Measurements from ENCODE around the gene JMJD6.
A peak's percentile ranks its signal among the peaks of the same experiment; 100 is the strongest.
"Not testable (repeated sequence)": the region's sequence is repeated elsewhere in the genome, so short reads cannot be mapped to it uniquely, and the experiment has no call there.

The JMJD6 gene

DNA sequence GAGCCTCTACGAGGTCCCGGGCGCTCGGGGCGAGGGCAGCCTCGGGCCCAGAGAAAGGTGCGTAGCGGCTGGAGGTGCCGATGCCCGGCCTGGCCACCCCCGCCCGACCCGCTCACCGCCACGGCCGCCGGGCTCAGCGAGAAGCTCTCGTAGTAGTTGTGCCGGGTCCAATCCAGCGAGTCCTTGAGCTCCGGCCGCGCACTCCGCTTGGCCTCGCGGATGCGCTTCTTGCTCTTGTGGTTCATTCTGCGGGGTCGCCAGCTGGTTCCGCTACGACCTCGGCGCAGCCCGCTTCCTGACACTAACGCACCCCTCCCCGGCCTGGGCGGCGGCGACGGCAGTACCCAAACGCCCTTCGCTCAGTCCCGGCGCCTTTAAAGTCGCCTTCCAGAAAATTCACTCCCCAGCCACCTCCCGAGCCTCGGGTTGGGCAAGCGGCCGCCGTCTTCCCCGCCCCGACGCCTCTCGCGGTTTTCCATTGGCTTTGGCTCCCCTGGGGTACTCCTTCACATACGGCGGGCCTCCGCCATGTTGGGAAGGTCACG is at the start of gene JMJD6:
TSS of gene JMJD6 (minus strand) at position 376 of the 545 bp plus-strand sequence. CDS start at position 245, 131 bp downstream.
- peak; percentile 90 to 92 for DNase-seq

DNA sequence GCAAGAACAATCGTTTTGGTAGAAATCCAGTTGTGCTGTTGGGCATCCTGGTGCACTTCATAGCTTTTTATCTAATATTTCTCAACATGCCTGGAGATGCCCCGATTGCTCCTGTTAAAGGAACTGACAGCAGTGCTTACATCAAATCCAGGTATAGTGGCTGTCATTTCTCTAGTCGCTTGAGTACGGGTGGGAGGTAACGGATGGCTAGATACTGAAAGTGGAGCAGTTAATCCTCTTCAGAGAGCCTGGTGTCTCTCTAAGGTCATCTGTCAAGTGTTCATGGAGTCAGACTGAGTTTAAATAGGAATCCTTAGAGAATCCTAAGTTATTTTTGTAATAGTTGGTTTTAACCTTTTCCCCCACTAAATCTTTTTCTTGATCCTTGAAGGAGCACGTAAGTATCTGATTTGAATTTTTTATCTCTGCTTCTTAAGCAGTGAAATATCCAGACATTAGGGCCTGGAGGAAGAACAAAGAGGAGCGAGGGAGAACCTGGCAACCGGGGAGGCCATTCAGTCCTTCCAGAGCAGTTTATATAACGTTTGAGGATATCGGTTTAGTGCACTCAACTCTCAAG is 48.7 kb upstream of the JMJD6 start:
- DNase-seq = no peak

DNA sequence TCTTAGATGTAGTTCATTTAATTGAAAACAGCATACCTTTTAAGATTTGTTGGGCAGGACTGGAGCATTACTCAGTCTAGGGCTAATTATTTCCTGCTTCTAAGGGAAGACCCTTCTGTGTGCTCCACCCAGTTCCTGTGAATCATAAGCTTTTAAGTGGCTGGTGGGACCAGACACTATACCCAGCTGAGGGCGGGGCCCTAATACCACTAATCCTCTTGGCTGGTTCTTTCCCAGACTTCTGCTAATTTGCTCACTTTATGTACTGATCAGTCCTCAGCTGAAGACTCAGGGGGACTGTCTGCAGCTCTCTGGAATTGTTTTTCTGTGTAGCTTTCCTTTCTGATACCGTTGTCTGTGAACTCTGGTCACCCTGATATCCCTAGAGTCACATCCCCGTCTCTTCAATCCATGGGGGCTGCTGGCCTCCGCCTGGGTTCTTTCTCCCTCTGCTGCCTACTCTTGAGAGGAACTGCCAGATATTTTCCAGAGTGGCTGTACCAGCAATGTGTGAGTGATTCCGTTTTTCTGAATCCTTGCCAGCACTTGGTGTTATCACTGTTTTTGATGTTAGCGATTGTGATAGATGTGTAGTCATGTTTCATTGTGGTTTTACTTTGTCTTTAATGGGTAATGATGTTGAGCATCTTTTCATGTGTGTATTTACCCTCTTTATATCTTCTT is 46.6 kb upstream of the JMJD6 start:
- peak; percentile 62 to 65 for DNase-seq

DNA sequence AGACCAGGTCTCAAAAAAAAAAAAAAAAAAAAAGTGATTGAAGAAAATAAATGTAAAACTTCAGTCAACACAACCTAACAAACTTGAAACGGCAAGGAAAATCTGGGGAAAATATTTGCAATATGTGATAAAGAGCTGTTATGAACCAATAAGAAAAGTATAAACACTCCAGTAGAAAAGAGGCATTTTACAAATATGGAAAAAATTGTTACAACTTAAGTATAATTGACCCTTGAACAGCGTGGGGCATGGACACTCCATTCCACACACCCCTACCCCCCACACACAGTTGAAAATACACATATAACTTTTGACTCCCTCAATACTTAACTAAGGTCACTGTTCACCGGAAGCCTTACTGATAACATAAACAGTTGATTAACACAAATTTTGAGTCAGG is 32.2 kb upstream of the JMJD6 start:
- no peak for DNase-seq

DNA sequence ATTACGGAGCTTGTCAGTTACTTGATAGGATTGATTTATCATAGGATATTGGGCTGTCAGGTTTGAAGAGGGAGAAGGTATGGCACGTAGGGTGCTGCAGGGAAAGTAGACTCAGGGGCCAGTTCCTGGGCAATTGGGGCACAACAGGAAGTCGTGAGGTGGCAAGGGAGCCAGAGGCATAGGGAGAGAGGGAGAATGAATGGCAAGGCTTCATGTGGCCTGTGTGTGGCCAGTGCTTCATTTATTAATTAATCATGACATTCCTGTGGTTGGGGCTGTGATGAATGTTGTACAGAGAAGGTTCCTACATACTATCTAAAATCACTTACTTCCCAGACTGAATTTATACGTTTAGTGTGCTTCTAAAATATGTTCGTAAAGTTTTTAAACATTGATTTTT is 30.9 kb upstream of the JMJD6 start:
- DNase-seq = no peak

DNA sequence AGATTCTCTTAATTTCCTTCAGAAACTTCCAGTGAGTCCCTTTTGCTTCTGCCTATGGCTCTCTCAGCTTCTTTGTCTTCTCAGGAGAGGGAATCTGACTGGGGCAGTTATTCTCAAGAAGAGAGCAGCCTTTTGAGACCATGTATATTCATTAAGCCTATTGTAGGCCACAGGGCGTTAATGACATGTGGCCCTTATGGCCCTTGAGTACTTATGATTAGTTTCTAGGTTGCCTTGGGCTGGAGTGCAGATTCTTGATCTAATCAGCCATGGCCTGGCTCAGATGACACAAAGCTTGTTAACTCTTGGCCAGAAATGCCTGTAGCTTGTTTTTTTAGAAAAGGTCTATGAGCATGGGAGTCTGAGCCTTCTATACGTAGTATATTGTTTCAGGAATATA is 28.9 kb upstream of the JMJD6 start:
- no peak for DNase-seq

DNA sequence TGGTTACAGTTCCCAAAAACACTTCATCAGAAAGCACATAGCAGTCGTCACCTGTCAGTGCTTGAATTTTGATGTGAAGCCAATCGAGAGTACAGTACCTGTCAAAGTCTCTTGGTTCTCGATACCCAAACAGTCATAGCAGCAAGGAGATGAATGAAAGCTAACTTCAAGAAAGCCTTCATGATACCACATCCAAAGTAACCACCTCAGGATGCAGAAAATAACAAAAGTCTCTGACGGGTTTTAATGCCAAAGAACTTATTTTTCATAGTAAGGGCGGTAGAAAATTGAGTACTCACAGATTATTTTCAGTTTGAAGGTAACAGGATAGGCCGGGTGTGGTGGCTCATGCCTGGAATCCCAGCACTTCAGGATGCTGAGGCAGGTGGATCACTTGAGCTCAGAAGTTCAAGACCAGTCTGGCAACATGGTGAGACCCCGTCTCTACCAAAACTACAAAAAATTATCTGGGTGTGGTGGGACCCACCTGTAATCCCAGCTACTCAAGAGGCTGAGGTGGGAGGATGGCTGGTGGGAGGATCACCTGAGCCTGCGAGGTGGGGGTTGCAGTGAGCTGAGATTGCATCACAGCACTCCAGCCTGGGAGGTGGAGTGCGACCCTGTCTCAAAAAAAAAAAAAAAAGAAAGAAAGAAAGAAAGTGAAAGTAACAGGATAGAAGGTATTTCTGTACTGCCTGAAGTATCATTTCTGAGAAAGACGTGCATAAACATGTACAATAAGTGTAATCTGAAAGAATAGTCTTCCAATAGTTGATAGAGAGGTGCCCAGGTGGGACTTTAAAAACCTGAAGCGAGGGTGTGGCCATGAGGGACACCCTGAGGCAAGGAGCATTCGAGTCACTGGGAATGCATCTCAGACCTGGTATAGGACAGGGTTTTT is 26.9 kb upstream of the JMJD6 start:
- peak in 1 of 2 experiments; percentile 19 for DNase-seq

DNA sequence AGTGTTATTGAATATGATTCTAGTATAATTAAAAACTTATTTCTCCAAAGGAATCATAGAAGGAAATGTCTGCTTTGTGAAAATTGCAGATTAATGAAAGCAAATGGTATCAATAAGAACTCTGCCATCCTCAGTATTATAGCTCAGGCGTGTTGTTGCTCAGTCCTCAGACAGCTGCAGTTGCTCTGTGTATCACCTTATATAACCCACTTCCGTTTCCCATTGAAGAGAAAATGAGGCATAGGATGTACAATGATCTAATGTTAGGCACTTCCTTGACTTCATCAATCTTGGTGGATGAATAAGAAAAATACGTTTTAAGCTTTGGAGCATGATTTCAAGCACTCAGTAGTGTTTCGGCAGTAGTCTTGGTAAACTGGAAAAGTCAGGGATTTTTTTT is 25.6 kb upstream of the JMJD6 start:
- DNase-seq = no peak

DNA sequence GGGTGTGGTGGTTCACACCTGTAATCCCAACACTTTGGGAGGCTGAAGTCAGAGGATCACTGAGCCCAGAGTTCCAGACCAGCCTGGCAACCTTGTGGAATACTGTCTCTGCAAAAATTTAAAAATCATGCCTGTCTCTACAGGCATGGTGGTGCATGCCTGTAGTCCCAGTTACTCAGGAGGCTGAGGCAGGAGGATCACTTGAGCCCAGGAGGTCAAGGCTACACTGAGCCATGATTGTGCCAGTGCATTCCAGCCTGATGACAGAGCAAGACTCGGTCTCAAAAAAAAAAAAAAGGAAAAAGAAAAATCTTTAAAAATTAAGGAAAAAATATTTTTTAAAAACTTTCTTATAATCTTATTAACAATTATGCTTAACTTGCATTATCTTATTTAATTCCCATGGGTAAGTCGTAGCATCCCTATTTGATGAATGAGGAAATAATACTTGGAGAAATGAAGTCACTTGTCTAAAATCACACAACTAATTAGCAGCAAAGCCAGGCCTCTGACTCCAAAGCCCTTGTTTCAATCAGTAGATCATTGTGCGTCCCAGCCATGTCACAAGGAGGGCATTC is 25.1 kb upstream of the JMJD6 start:
- DNase-seq = no peak

DNA sequence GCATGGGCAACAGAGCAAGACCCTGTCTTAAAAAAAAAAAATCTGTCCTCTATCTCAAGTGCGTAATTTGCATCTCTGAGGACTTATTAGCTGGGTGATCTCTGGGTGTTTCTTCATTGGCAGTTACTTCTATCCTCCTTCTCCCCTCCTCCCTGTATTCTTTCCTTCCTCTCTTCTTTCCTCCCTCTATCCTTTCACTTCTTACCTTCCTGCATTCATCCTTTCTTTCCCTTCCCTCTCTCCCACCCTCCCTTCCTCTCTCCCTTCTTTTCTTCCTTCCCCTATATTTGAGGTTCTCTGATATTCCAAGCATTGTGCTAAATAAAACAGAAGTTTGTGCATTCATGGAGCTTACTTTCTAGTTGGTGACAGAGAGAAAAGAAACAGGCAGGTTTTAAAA is 22.3 kb upstream of the JMJD6 start:
- DNase-seq = no peak

DNA sequence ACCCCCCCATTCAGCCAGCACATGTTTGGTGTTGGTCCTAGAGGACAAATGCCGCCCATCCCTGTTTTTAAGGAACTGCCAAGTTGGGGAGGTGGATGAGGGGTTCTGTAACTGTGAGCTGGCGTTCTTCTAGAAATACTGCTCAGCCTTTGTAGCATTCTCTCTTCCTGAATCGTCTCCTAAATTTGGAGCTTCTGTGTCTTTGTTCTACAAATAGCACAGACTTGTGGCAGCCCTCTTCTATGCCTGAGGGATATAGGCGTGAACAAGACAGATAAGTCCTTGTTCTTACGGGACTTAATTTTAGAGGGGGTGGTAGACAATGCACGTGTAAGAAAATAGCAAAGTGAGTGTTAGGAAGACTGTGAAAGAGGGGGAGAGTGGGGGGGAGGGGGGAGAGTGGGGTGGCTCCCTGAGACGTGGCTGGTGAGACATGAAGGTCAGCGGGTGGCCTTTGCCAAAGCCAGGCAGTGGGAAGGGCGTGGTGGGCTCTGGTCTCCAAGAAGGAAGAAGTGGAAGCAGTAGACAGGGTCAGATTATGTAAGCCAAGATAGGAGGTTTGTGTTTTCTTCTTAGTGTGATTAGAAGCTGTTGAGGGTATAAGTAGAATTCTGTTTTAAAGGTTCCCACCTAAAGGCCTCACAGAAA is 21.4 kb upstream of the JMJD6 start:
- DNase-seq = no peak

DNA sequence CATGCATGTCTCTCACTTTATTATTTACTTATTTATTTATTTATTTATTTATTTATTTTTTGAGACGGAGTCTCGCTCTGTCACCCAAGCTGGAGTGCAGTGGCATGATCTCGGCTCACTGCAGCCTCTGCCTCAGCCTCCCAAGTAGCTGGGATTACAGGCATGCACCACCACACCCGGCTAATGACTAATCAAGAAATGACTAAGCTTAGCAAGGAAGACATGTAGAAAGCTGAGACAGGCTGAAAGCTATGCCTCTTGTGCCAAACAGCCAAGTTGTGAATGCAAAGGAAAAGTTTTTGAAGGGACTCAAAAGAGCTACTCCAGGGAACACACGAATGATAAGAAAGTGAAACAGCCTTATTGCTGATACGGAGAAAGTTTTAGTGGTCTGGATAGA is 19.4 kb upstream of the JMJD6 start:
- DNase-seq = not testable (repeated sequence)

DNA sequence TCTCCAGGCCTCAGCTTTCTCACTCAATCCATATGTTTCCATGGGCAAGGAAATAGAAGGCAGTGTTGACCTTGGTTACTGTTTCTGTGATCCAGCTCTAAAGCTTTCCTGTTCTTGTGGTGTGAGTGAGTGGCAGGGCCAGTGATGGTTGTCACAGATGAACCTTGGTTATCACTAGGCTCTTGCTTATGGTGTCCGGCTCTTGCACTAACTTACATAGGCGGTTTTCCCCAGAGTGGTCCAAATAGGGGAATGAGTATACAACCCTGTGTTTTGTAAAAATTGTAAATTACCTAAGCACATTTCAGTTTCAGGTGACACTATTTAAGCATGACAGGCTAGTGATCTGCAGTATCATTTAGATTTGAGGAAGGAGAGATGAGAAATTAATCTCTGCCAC is 18.3 kb upstream of the JMJD6 start:
- DNase-seq = no peak

DNA sequence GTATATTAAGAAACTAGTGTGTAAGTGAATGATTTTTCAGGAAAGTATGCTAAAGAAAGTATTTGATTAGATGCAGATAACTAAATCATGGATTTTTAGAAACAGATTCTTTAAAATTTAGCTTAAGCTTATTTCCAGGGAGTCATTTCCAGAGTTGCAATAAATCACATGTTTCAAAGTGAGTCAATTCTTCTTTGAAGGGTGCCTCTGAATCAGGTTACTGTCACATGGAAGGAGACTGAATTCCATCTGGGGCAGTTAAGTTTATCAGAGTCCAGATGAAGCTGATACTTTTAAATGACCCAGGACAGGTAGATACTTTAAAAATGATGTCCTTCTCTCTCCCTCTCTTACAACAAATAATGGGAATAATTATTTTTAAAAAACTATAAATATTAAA is 16.6 kb upstream of the JMJD6 start:
- DNase-seq = no peak

DNA sequence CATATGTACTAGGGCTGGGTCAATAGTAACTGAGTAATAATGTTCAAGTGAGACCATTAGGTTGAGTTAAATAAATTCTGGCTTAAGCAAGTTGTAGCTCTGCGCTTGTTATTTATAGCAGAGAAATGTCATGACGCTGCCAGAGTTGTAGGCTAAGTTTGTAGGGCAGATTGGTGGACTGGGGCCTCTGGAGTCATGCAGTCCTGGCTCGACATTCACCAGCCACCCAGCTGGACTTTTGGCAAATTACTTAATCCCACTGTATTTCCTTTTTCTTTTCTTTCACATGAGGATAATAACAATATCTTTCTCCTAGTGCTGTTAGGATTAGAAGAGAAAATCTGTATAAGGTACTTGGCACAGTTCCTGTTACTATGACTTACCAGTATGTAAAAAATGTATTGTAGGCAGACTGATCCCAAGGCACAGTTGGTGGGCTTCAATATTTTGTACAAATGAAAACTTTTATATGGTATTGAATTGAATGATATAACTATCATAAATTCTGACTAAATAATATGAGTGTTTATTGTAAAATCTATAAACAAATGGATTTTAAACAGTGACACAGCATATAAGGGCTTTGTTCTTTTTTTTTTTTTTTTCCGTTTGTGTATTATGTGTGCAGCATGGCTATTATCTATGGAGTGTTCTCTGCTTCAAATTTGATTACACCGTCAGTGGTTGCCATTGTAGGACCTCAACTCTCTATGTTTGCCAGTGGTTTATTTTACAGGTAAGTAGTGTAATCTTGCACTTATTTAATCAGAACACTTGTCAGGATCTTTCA is 14.1 kb upstream of the JMJD6 start:
- no peak for DNase-seq

DNA sequence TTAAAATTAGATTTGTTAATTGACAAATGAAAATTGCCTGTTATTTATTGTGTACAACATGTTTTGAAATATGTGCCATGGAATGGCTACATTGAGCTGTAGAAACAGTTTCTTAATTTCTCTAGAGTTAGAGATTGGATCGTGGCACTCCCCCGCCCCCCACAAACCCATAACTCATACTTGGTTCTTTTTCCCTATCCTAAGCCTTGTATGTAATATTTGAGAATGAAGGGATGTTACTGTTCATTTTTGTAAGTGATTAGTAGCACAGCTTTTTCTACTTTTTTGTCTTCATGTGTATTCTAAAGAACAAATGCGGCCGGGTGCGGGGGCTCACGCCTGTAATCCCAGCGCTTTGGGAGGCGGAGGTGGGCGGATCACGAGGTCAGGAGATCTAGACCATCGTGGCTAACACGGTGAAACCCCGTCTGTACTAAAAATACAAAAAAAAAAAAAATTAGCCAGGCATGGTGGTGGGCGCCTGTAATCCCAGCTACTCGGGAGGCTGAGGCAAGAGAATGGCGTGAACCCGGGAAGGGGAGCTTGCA is 13.2 kb upstream of the JMJD6 start:
- DNase-seq = not testable (repeated sequence)

DNA sequence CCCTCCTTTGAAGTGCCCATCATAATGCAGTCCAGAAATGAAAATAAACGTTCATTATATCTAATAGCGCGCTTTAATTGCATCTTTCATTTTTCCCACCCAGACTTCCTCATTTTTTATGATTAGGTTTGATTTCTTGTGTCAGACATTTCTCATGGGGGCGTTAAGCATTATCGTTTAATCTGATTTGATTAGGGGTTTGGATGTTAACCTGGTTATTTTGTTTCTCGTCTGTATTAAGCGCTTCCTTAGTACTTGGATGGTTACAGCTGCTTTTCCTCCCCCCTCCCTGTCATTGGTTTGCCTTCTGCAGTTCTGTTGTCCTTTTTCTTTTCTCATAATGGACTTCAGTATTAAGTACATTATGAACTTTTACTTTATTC is 12.1 kb upstream of the JMJD6 start:
- no peak for DNase-seq

DNA sequence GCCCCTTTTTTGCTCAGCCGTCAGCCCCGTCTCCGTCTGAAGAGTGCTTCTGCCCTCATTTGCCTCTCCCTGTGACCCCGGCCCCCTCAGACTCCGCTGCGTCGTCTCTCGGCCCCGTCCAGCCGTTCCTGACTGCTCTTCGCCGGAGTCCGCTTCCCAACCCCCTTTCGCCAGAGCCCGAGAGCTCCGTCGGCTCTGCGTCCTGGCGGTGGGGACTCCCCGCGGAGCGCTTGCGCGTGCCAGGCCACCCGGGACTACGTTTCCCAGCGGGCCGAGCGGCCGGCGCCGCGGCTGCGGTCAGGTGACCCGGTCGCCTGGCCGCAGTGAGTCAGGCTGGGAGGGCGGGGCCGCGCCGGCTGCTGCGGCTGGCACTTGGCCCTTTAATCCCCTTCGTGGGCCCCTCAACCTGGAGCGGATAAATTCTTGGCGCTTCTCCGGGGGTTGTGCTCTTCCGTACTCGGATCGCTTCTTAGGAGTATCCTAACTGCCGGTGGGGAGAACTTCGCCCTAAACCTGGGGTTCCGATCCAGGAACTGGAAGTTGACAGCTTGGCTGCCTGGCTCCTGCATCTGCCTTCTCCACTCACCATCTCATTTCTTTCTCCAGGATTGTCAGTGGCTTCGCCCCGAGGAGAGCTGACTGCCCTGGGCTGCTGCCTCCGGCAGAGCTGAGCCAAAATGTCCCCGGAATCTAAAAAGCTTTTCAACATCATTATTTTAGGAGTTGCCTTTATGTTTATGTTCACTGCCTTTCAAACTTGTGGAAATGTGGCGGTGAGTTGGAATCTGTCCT is 11.5 kb upstream of the JMJD6 start, which contains the start of gene MFSD11:
TSS of gene MFSD11 (plus strand) at position 444 of the 792 bp plus-strand sequence. CDS start at position 678, 234 bp downstream.
- DNase-seq = peak; percentile 85 to 88

DNA sequence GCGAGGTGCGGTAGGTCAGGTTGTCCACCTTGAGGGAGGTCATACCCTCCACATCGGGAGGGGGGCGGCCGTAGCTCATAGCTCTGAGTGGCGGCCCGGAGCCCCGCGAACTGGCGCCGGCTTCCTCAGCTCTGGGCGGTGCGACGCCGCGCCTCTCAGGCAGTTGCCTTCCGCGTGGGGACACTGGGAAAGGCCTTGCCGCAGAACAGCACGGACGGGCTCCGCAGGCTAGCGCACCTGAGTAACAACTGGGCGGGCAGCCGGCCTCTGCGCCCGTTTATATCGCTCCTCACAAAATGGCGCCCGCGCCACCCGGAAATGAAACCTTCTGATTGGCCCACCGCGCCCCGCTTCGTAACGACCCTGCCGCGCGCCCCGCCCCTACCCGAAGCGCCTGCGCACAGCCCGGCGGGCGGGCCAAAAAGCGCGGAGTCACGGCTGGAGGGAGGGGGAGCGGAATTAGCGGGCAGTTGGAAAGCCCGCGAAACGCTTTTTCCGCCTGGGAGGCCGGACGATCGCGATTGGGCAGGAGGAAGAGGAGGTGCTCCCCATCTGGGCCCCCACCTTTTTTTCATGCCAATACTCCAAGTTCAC is 10.8 kb upstream of the JMJD6 start, which contains the start of gene SRSF2:
TSS of gene SRSF2 (minus strand) at position 250 of the 594 bp plus-strand sequence. CDS start at position 79, 171 bp downstream.
- peak; percentile 96 to 97 for DNase-seq

Measured in activated CD4-positive, alpha-beta T cell treated with anti-CD3 and anti-CD28 coated beads, Interleukin-2, amount 50 U/mL, for 4 hours (primary cell).